ENCODE data around the gene PAK6. TPM values are rescaled to one million over a fixed set of nuclear protein-coding genes. Genes with fewer than 3 reads are reported as not detected.

The PAK6 gene
- total and polyA plus RNA-seq, 2 experiments from 2014 or later: 2.4 to 20.0 TPM

GRCh38 chr15:40192942-40193341 lies 45.9 kb upstream of the PAK6 start (continued):
- TF ChIP-seq ZNF462 (CRISPR knock-in tag; IDR thresholded peaks at IDR 0.05): no peak
- no peak for TF ChIP-seq ZNF331 (CRISPR knock-in tag; IDR thresholded peaks at IDR 0.05; ENCODE audit: low read depth)
- no peak for TF ChIP-seq POLR2AphosphoS5 (IDR thresholded peaks at IDR 0.05; ENCODE audit: low read depth)
- no peak for TF ChIP-seq REST (IDR thresholded peaks at IDR 0.05; ENCODE audit: unreplicated experiment)
- TF ChIP-seq NANOG (IDR thresholded peaks at IDR 0.05; ENCODE audit: borderline replicate concordance): no peak

- H3K4me1 ChIP-seq (ENCODE audit: insufficient read depth): no peaks in the 10 kb centered on the region
- Mint-ChIP-seq H3K36me3 (ENCODE audit: low read depth) (peaks cover 87% of the 10 kb centered on the region), H3K4me3 (no peak overlapping the region), H3K27me3 (ENCODE audit: insufficient read depth, low read depth, poor library complexity) (no peaks in the 10 kb centered on the region), H3K9me3 (no peaks in the 10 kb centered on the region), H3K4me1 (no peaks in the 10 kb centered on the region), H3K27ac (no peak overlapping the region)
- peaks cover 86% of the 10 kb centered on the region for H3K36me3 ChIP-seq (ENCODE audit: insufficient read depth)
- H3K4me2 ChIP-seq: no peak overlapping the region
- no peaks in the 10 kb centered on the region for H3K9me2 ChIP-seq (ENCODE audit: insufficient read depth)
- H2AFZ ChIP-seq: no peak overlapping the region
- H3K4me3 ChIP-seq: no peak overlapping the region
- no peak overlapping the region for H3K27ac ChIP-seq (ENCODE audit: low read depth)
- H3K27me3 ChIP-seq (ENCODE audit: insufficient read depth): no peaks in the 10 kb centered on the region
- peaks cover 40% of the 10 kb centered on the region for H4K20me1 ChIP-seq (replicated peaks; ENCODE audit: insufficient read depth)
- DNase-seq (ENCODE audit: low spot score) (no peak), ATAC-seq (no peak)
- peaks cover 48% of the 10 kb centered on the region for H3K79me2 ChIP-seq (replicated peaks; ENCODE audit: insufficient read depth)
- H3F3A ChIP-seq (replicated peaks; ENCODE audit: low read depth): 0 out of 2 replicates have a peak, but pooled peaks cover 5% of the 10 kb centered on the region
- TF ChIP-seq CREB1 (CRISPR knock-in tag; IDR thresholded peaks at IDR 0.05; ENCODE audit: low read depth) (no peak), STAT1 (IDR thresholded peaks at IDR 0.05; ENCODE audit: unreplicated experiment) (no peak), REST (IDR thresholded peaks at IDR 0.05; ENCODE audit: unreplicated experiment) (no peak), NANOG (IDR thresholded peaks at IDR 0.05; ENCODE audit: borderline replicate concordance) (no peak), EZH2phosphoT487 (IDR thresholded peaks at IDR 0.05; ENCODE audit: unreplicated experiment) (no peak)
These were observed 41.4 kb upstream of the PAK6 start for GRCh38 chr15:40197434-40197833.

All from GM23338 (cell line).